Suprapubic skin (tissue), 4 donors: ENCODE measurements around the gene OR52I2. TPM values are rescaled to one million over a fixed set of nuclear protein-coding genes. Genes with fewer than 3 reads are reported as not detected.

Experiments
- DNase-seq, 2 donors: peaks; one replicate each; pipeline ENCODE4 v3.0.0-alpha.2; 2019; ENCODE audit warnings: low spot score in 2 of 2
- H3K27ac ChIP-seq: fragments of 200-600 bp; sonication (generic); one replicate; pipeline ENCODE4 v1.5.1; 2019
- H3K27me3 ChIP-seq: fragments of 200-600 bp; sonication (generic); one replicate; pipeline ENCODE4 v1.5.1; 2019
- H3K36me3 ChIP-seq: fragments of 200-600 bp; sonication (generic); one replicate; pipeline ENCODE4 v1.5.1; 2019
- H3K4me1 ChIP-seq: fragments of 200-600 bp; sonication (generic); one replicate; pipeline ENCODE4 v1.5.1; 2019
- H3K4me3 ChIP-seq: fragments of 200-600 bp; sonication (generic); one replicate; pipeline ENCODE4 v1.5.1; 2019; ENCODE audit warnings: mild to moderate bottlenecking
- H3K9me3 ChIP-seq: fragments of 200-600 bp; sonication (generic); one replicate; pipeline ENCODE4 v1.5.1; 2019
- EP300 ChIP-seq: sonication (generic); formaldehyde crosslinking; IDR thresholded peaks from one replicate; pipeline ENCODE4 v1.6.1; 2017; ENCODE audit warnings: antibody characterized with exemption
- POLR2A ChIP-seq, 2 donors: fragments of 450-650 bp; IDR thresholded peaks; one replicate each; pipeline ENCODE4 v1.6.1; 2017; ENCODE audit warnings: antibody characterized with exemption in 2 of 2, mild to moderate bottlenecking in 2 of 2, moderate library complexity in 2 of 2
- POLR2AphosphoS5 ChIP-seq, 3 donors: sonication (generic); formaldehyde crosslinking; IDR thresholded peaks; one replicate each; pipeline ENCODE4 v1.6.1; 2017; ENCODE audit warnings: antibody characterized with exemption in 3 of 3
- WGBS: methylation state at CpG from one replicate; pipeline ENCODE4 v1.1.5; 2018; 5-methylcytosine and 5-hydroxymethylcytosine counted together
- total RNA-seq, 4 donors: library from RNA; depleted of rRNA; stranded (reverse); fragments of >200 nt; gene quantifications; one replicate each; pipeline ENCODE4 v1.1.0, GENCODE V29; 2016
- TF ChIP-seq, protein P1 (sequence below), 2 donors: fragments of 200-600 bp in 1 of 2; fragments of 450-650 bp in 1 of 2; sonication (generic) in 1 of 2; IDR thresholded peaks; one replicate each; pipeline ENCODE4 v1.5.1; 2016 to 2019; ENCODE audit warnings: antibody characterized with exemption in 2 of 2, mild to moderate bottlenecking in 1 of 2, moderate library complexity in 1 of 2

Gene OR52I2
- total RNA-seq, 4 donors from 2014 or later = not detected

DNA sequence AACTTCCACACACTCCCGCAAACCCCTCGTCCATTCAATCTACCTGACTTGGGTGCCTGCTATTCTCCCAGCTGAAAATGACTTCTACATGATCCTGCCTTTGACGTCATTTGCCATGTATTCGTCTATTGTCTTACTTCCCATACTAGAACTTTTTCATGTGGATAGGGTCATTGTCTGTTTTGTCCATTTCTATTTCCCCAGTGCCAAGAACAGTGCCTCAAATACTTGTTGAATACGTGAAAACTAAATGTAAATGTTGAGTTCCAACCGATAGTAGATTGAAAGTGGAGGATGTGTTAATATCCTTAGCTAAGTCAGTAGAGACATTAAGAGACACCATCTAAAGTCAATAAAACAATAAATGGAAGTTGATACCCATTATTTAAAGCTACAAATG is 25.6 kb downstream of the OR52I2 start:
- 39% methylated on average over 6 of the region's 6 CpGs for WGBS
- H3K4me3 ChIP-seq = peak overlapping the region; percentile 65

DNA sequence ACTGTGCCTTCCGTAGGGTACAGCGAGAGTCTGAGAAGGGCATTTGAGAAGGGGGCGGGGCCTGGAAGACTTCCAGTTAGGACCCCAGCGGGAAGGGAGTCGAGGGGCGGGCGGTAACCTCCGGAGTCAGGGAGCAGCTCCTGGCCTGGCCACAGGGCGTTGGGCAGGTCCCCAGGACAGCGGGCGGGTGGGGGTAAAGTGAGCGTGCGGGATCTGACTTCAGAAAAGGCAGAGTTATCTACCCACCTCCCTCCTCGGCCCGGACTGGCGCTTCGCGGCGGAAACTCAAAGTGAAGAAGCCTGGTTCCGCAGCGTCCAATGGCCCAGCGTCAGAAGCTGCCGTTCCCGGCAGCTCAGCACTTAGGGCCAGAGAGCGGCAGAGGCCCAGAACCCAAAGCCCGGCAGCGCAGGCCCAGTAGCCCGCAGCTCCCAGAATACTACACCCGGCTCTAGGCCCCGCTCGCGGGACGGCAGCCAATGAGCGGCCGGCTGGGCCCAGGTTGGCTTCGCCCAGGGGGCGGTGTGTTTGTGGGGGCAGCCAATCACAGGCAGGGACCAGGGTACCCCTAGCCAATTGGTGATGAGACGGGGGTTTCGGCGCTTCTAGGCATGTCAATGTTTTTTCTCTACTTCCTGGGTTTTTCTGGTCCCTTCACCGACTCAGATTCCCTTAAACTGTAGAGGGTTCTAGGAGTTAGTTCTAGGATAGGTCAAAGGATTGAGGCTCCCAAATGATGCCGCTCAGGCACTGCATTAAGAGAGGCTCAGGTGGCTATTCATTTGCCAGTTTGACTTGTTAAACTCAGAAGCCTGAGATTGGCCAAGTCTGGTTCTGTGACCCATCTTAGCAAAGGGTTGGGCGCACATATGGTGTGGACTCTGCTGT is 26.5 kb downstream of the OR52I2 start, which contains the start of gene TRIM68:
Gene TRIM68, minus strand, starts transcription at position 451 of the 886 bp plus-strand sequence. CDS start 2,727 bp downstream, outside the sequence.
- peaks cover 11% of the 10 kb centered on the region for H3K36me3 ChIP-seq
- WGBS = 4% methylated on average over 42 of the region's 43 CpGs
- peak within 1 kb of the TSS; percentile 81 for H3K27ac ChIP-seq
- H3K27me3 ChIP-seq = no peaks in the 10 kb centered on the region
- H3K9me3 ChIP-seq = no peaks in the 10 kb centered on the region
- peak; percentile 96 for DNase-seq
- TF ChIP-seq, protein P1, sequence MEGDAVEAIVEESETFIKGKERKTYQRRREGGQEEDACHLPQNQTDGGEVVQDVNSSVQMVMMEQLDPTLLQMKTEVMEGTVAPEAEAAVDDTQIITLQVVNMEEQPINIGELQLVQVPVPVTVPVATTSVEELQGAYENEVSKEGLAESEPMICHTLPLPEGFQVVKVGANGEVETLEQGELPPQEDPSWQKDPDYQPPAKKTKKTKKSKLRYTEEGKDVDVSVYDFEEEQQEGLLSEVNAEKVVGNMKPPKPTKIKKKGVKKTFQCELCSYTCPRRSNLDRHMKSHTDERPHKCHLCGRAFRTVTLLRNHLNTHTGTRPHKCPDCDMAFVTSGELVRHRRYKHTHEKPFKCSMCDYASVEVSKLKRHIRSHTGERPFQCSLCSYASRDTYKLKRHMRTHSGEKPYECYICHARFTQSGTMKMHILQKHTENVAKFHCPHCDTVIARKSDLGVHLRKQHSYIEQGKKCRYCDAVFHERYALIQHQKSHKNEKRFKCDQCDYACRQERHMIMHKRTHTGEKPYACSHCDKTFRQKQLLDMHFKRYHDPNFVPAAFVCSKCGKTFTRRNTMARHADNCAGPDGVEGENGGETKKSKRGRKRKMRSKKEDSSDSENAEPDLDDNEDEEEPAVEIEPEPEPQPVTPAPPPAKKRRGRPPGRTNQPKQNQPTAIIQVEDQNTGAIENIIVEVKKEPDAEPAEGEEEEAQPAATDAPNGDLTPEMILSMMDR (IDR thresholded peaks at IDR 0.05) = no peak
- TF ChIP-seq POLR2A (IDR thresholded peaks at IDR 0.05) = peak in 1 of 2 donors; percentile 59
- H3K4me1 ChIP-seq = peaks cover 24% of the 10 kb centered on the region
- H3K4me3 ChIP-seq = peak within 1 kb of the TSS; percentile 65

More for the DNA sequence above, 25.6 kb downstream of the OR52I2 start:
- Histone ChIP-seq H3K9me3 (no peaks in the 10 kb centered on the region), H3K36me3 (peaks cover 19% of the 10 kb centered on the region), H3K27me3 (no peaks in the 10 kb centered on the region), H3K27ac (no peak overlapping the region), H3K4me1 (peaks cover 24% of the 10 kb centered on the region)
- TF ChIP-seq EP300 = no peak
- TF ChIP-seq, protein P1 (IDR thresholded peaks at IDR 0.05) = no peak
- no peak for DNase-seq

DNA sequence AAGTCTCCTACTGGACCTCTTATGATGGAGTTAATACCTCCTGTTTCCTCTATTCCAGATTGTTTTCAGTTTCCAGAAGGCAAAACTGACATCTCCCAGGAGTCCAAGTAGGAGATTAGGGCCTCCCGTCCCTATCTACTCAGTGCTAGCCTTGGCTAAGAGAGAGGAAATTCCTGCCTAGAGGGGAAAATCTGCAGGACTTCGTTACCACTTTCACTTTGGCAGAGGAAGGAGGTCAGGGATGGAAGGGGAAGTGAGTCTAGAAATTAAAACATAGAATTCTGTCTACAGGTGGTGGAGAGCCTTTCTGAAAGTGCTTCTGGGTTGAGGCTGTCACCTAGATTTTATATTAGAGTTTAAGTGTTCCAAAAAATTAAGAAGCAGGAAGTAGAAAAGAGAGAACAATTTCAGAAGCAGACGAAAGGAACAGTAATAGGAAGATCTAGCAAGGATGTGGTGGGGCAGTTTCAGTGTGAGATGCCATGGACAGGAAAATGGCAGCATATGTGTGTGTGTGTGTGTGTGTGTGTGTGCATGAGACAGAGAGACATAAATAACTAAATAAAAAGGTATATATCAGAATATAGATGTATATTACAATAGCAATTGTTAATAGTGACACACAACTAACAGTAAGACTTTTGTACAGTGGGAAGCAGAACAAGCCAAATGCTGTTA is 28.9 kb downstream of the OR52I2 start:
- no peak overlapping the region for H3K4me3 ChIP-seq

DNA sequence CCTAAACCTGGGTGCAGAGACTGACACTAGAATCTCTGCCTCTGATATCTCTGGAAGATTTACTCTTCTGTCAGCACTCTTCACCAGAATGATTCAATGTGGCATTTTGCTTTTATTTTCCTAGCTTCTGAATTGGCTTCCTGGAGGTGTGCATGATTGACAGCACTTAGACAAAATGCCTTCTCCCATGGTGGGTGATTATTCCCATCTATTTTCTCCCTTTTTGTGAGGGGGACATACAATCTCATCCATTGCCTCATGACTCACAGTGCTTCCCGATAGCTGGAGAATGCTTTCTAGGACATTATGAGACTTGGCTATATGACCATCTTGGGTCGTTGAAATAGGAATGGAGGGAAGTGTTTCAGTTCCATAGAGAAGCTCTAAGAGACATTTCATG is 30.4 kb downstream of the OR52I2 start:
- no peak overlapping the region for H3K27ac ChIP-seq
- no peak for DNase-seq
- H3K9me3 ChIP-seq = no peaks in the 10 kb centered on the region
- H3K4me1 ChIP-seq = peaks cover 14% of the 10 kb centered on the region
- no peak for TF ChIP-seq POLR2AphosphoS5 (IDR thresholded peaks at IDR 0.05)
- no peak for TF ChIP-seq EP300
- no peak for TF ChIP-seq POLR2A (IDR thresholded peaks at IDR 0.05)
- TF ChIP-seq, protein P1 (IDR thresholded peaks at IDR 0.05) = no peak
- no peaks in the 10 kb centered on the region for H3K36me3 ChIP-seq
- H3K4me3 ChIP-seq = no peak overlapping the region
- no peaks in the 10 kb centered on the region for H3K27me3 ChIP-seq
- 86% methylated on average over 2 of the region's 2 CpGs for WGBS

More for the DNA sequence above, 28.9 kb downstream of the OR52I2 start:
- Histone ChIP-seq H3K9me3 (no peaks in the 10 kb centered on the region), H3K27me3 (no peaks in the 10 kb centered on the region), H3K36me3 (no peaks in the 10 kb centered on the region), H3K4me1 (peaks cover 24% of the 10 kb centered on the region), H3K27ac (no peak overlapping the region)
- 17% methylated on average over 3 of the region's 3 CpGs for WGBS
- DNase-seq = no peak
- TF ChIP-seq POLR2AphosphoS5 (IDR thresholded peaks at IDR 0.05) (no peak), POLR2A (IDR thresholded peaks at IDR 0.05) (no peak), EP300 (no peak)
- TF ChIP-seq, protein P1 (IDR thresholded peaks at IDR 0.05) = no peak

DNA sequence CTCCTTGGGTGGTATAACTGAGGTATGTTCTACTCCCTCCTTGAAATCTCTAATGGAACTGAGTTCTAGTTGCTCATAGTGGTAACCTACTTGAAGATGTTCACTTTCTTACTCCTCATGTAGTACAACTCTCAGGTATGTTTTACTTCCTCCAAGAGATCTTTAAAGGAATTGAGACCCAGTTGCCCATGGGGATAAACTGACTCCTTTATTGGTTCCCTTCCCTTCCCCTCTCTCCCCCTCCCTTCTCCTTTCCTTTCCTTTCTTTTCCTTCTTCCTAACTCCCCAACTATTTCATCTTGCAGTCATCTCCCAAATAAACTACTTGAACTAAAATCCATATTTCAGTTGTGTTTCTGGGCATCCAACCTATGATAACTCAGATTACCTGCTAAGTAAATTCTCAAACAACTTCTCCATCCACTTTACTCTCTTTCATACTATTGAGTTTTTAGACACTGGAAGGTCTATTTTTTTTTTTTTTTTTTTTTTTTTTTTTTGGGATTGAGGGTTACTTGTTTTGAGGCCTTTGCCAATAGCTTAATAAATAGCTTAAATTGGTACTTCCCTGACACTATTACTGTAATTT is 34.4 kb downstream of the OR52I2 start:
- Histone ChIP-seq H3K9me3 (no peaks in the 10 kb centered on the region), H3K4me3 (no peak overlapping the region), H3K4me1 (no peaks in the 10 kb centered on the region), H3K27me3 (peaks cover 9% of the 10 kb centered on the region), H3K36me3 (no peaks in the 10 kb centered on the region), H3K27ac (no peak overlapping the region)
- TF ChIP-seq, protein P1 (IDR thresholded peaks at IDR 0.05) = no peak
- TF ChIP-seq EP300 = no peak
- no peak for DNase-seq
